SK-N-SH (cell line): Measurements from ENCODE around the gene ZNF777.
"Not testable (repeated sequence)": the region's sequence is repeated elsewhere in the genome, so short reads cannot be mapped to it uniquely, and the experiment has no call there.

Source experiments
- CTCF ChIP-seq: fragments of 200-600 bp; sonication (generic); IDR thresholded peaks from 2 replicates; pipeline ENCODE4 v1.6.1; 2017; ENCODE audit warnings: antibody characterized with exemption, mild to moderate bottlenecking, moderate library complexity
- EP300 ChIP-seq, 2 experiments: IDR thresholded peaks; 2 replicates each; pipeline versions ENCODE4 v1.4.0 to v1.6.1; 2012; ENCODE audit warnings: borderline replicate concordance in 1 of 2, low read depth in 1 of 2, low read length in 1 of 2
- MAX ChIP-seq: IDR thresholded peaks from 2 replicates; pipeline ENCODE4 v1.4.0; 2012; ENCODE audit warnings: low read depth
- POLR2AphosphoS5 ChIP-seq: IDR thresholded peaks from 2 replicates; pipeline ENCODE4 v1.6.1; 2012; ENCODE audit warnings: low read depth, low read length
- SMC3 ChIP-seq: IDR thresholded peaks from 2 replicates; pipeline ENCODE4 v1.6.1; 2012; ENCODE audit warnings: low read depth, low read length, improper control_type of control experiment
- TAF1 ChIP-seq: IDR thresholded peaks from 2 replicates; pipeline ENCODE4 v1.6.1; 2012; ENCODE audit warnings: low read depth, mild to moderate bottlenecking, low read length, moderate library complexity, borderline replicate concordance

- TF ChIP-seq SMC3; CTCF; POLR2AphosphoS5; TAF1; EP300 (IDR thresholded peaks at IDR 0.05; ENCODE audit: borderline replicate concordance in 1 of 2, low read depth in 1 of 2, low read length in 1 of 2); MAX: not testable (repeated sequence)
These were observed 72.1 kb downstream of the ZNF777 start for GRCh38 chr7:149388550-149389335.
